OCI-LY1 (cell line): ENCODE data around the gene DIAPH1.

ENCODE experiments used
- H2AFZ ChIP-seq: fragments of 200-600 bp; sonication (generic), shearing (Covaris generic); 2 replicates; pipeline ENCODE4 v1.6.0; 2014; ENCODE audit warnings: antibody characterized with exemption, mild to moderate bottlenecking, low read length
- H3F3A ChIP-seq: fragments of 200-600 bp; sonication (generic), shearing (Covaris generic); 2 replicates; pipeline ENCODE4 v1.6.0; 2014; ENCODE audit warnings: mild to moderate bottlenecking, antibody characterized with exemption, low read length, moderate library complexity; ENCODE audit not compliant: insufficient read depth
- H3K27ac ChIP-seq: fragments of 200-600 bp; sonication (generic); 2 replicates; pipeline ENCODE4 v1.5.1; 2014; ENCODE audit warnings: low read length, mixed run types, mild to moderate bottlenecking, low read depth; ENCODE audit not compliant: poor library complexity, severe bottlenecking
- H3K27me3 ChIP-seq: fragments of 200-600 bp; sonication (generic); 2 replicates; pipeline ENCODE4 v1.6.0; 2014; ENCODE audit warnings: antibody characterized with exemption, mild to moderate bottlenecking, low read length, moderate library complexity; ENCODE audit not compliant: insufficient read depth
- H3K36me3 ChIP-seq: fragments of 200-600 bp; sonication (generic); 2 replicates; pipeline ENCODE4 v1.6.1; 2014; ENCODE audit warnings: mild to moderate bottlenecking, antibody characterized with exemption, low read length, moderate library complexity, mixed read lengths; ENCODE audit not compliant: insufficient read depth
- H3K4me1 ChIP-seq: fragments of 200-600 bp; sonication (generic); 2 replicates; pipeline ENCODE4 v1.5.1; 2014; ENCODE audit warnings: mild to moderate bottlenecking, low read length, moderate library complexity; ENCODE audit not compliant: insufficient read depth, severe bottlenecking
- H3K4me2 ChIP-seq: fragments of 200-600 bp; sonication (generic), shearing (Covaris generic); 2 replicates; pipeline ENCODE4 v1.6.1; 2014; ENCODE audit warnings: low read length
- H3K4me3 ChIP-seq: fragments of 200-600 bp; sonication (generic); 2 replicates; pipeline ENCODE4 v1.5.1; 2014; ENCODE audit warnings: low read length, low read depth, mild to moderate bottlenecking, mixed read lengths; ENCODE audit not compliant: poor library complexity, severe bottlenecking
- H3K79me2 ChIP-seq: fragments of 200-600 bp; shearing (Covaris generic); 2 replicates; pipeline ENCODE4 v1.6.1; 2016; ENCODE audit warnings: mixed run types, low read length, mixed read lengths; ENCODE audit not compliant: insufficient read depth
- H3K9ac ChIP-seq: fragments of 200-600 bp; sonication (generic), shearing (Covaris generic); 2 replicates; pipeline ENCODE4 v1.6.1; 2014; ENCODE audit warnings: mild to moderate bottlenecking, low read length, mixed read lengths
- H3K9me2 ChIP-seq: fragments of 200-600 bp; sonication (generic), shearing (Covaris generic); 2 replicates; pipeline ENCODE4 v1.6.1; 2014; ENCODE audit warnings: low read depth, mild to moderate bottlenecking, low read length, mixed read lengths
- H3K9me3 ChIP-seq: fragments of 200-600 bp; shearing (Covaris generic); 2 replicates; pipeline ENCODE4 v1.6.1; 2014; ENCODE audit warnings: low read length, mixed read lengths
- H4K20me1 ChIP-seq: fragments of 200-600 bp; sonication (generic), shearing (Covaris generic); 2 replicates; pipeline ENCODE4 v1.6.0; 2016; ENCODE audit warnings: mild to moderate bottlenecking, low read length; ENCODE audit not compliant: insufficient read depth
- CTCF ChIP-seq: fragments of 200-600 bp; sonication (generic), shearing (Covaris generic); IDR thresholded peaks from 2 replicates; pipeline ENCODE4 v1.5.1; 2017; ENCODE audit warnings: mild to moderate bottlenecking, antibody characterized with exemption, low read length, moderate library complexity, mixed read lengths
- EZH2 ChIP-seq: fragments of 200-600 bp; sonication (generic), shearing (Covaris generic); IDR thresholded peaks from 2 replicates; pipeline ENCODE4 v1.8.0; 2017; ENCODE audit warnings: borderline replicate concordance, mixed run types, mild to moderate bottlenecking, antibody characterized with exemption, low read length, moderate library complexity, mixed read lengths

Gene DIAPH1

GRCh38 chr5:141647242-141647641, 28.4 kb upstream of the DIAPH1 start:
- no peak for TF ChIP-seq EZH2
- no peak overlapping the region for H3K27ac ChIP-seq
- no peaks in the 10 kb centered on the region for H3F3A ChIP-seq
- no peaks in the 10 kb centered on the region for H4K20me1 ChIP-seq
- no peak overlapping the region for H3K4me2 ChIP-seq
- H2AFZ ChIP-seq, result no peak overlapping the region
- no peaks in the 10 kb centered on the region for H3K79me2 ChIP-seq
- H3K9me2 ChIP-seq, result no peaks in the 10 kb centered on the region
- peaks cover 15% of the 10 kb centered on the region for H3K4me1 ChIP-seq
- no peaks in the 10 kb centered on the region for H3K9me3 ChIP-seq
- no peaks in the 10 kb centered on the region for H3K27me3 ChIP-seq
- H3K9ac ChIP-seq, result no peak overlapping the region
- H3K4me3 ChIP-seq, result no peak overlapping the region
- peaks cover 30% of the 10 kb centered on the region; the same call in 1 of the 2 replicates for H3K36me3 ChIP-seq

- Histone ChIP-seq H3K27ac (no peak overlapping the region), H3K4me3 (no peak overlapping the region), H3K9ac (no peak overlapping the region), H3K4me1 (peaks cover 10% of the 10 kb centered on the region), H2AFZ (no peak overlapping the region), H4K20me1 (no peaks in the 10 kb centered on the region), H3K9me3 (no peaks in the 10 kb centered on the region), H3K79me2 (no peaks in the 10 kb centered on the region), H3K9me2 (no peaks in the 10 kb centered on the region), H3K27me3 (no peaks in the 10 kb centered on the region), H3F3A (no peaks in the 10 kb centered on the region), H3K4me2 (no peak overlapping the region), H3K36me3 (peaks cover 41% of the 10 kb centered on the region; the same call in 1 of the 2 replicates)
- TF ChIP-seq CTCF (no peak), EZH2 (no peak)
Measured at GRCh38 chr5:141646026-141646425, 27.2 kb upstream of the DIAPH1 start.

- no peak overlapping the region for H2AFZ ChIP-seq
- no peaks in the 10 kb centered on the region for H3K27me3 ChIP-seq
- H3K4me2 ChIP-seq, result no peak overlapping the region
- no peaks in the 10 kb centered on the region for H3K9me3 ChIP-seq
- no peaks in the 10 kb centered on the region for H3K79me2 ChIP-seq
- H3F3A ChIP-seq, result no peaks in the 10 kb centered on the region
- no peak for TF ChIP-seq CTCF
- no peak for TF ChIP-seq EZH2
- H3K9me2 ChIP-seq, result no peaks in the 10 kb centered on the region
- H3K9ac ChIP-seq, result no peak overlapping the region
- H3K4me3 ChIP-seq, result no peak overlapping the region
- no peaks in the 10 kb centered on the region for H4K20me1 ChIP-seq
- no peak overlapping the region for H3K27ac ChIP-seq
- H3K4me1 ChIP-seq, result peaks cover 14% of the 10 kb centered on the region
- peaks cover 62% of the 10 kb centered on the region for H3K36me3 ChIP-seq
Measured at GRCh38 chr5:141641634-141642267, 23.0 kb upstream of the DIAPH1 start.

GRCh38 chr5:141640698-141641097, 21.9 kb upstream of the DIAPH1 start:
- H3K9me2 ChIP-seq, result no peaks in the 10 kb centered on the region
- no peak for TF ChIP-seq CTCF
- TF ChIP-seq EZH2, result no peak
- peaks cover 18% of the 10 kb centered on the region for H3K4me1 ChIP-seq
- no peaks in the 10 kb centered on the region for H3K9me3 ChIP-seq
- no peak overlapping the region for H2AFZ ChIP-seq
- no peak overlapping the region for H3K9ac ChIP-seq
- H3K36me3 ChIP-seq, result peaks cover 59% of the 10 kb centered on the region
- H3K4me3 ChIP-seq, result no peak overlapping the region
- H3K27ac ChIP-seq, result no peak overlapping the region
- H3K79me2 ChIP-seq, result peaks cover 9% of the 10 kb centered on the region
- no peaks in the 10 kb centered on the region for H4K20me1 ChIP-seq
- no peak overlapping the region for H3K4me2 ChIP-seq
- H3K27me3 ChIP-seq, result no peaks in the 10 kb centered on the region
- no peaks in the 10 kb centered on the region for H3F3A ChIP-seq
